ENCODE data around the gene BMPR1A. TPM values are rescaled to one million over a fixed set of nuclear protein-coding genes. Genes with fewer than 3 reads are reported as not detected.

BMPR1A gene
- total RNA-seq, 2 donors from 2014 or later: 69.4 to 96.4 TPM

DNA sequence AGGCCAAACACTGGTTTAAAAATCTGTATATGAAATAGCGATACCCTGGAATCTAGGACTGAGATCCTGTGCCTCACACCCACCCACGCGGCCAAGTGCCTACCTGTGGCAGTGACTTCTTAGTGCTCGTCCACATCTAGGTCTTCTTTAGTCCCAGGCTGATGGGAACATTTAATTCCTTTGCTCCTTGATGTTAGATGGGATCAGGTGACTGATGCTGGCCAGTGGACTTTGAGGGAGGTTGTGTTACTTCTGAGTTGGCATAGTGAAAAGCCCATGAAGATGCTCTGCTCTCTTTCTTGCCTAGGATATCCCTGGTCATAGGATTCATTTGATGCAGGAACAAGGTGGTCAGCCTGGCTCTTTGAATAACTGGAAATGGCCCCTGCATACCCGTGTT, 59.2 kb downstream of the BMPR1A start:
- Mint-ChIP-seq H3K27ac (peak overlapping the region; percentile 53), H3K27me3 (ENCODE audit: insufficient read depth) (no peaks in the 10 kb centered on the region), H3K4me1 (peaks cover 37% of the 10 kb centered on the region), H3K4me3 (no peak overlapping the region), H3K36me3 (ENCODE audit: low read depth) (peaks cover 13% of the 10 kb centered on the region), H3K9me3 (no peaks in the 10 kb centered on the region)
- Histone ChIP-seq H3K9ac (ENCODE audit: extremely low read depth, low read length, poor library complexity, severe bottlenecking) (no peak overlapping the region), H3K9me3 (ENCODE audit: control insufficient read depth, low read length) (no peaks in the 10 kb centered on the region), H3K27ac (ENCODE audit: low read depth, low read length) (no peak overlapping the region), H3K27me3 (ENCODE audit: control insufficient read depth, insufficient read depth, low read length, poor library complexity, severe bottlenecking) (no peaks in the 10 kb centered on the region), H3K4me3 (ENCODE audit: low read length) (no peak overlapping the region), H3K36me3 (ENCODE audit: control insufficient read depth, insufficient read depth, low read length) (peaks cover 20% of the 10 kb centered on the region), H3K4me1 (ENCODE audit: control insufficient read depth, insufficient read depth, low read length) (no peaks in the 10 kb centered on the region)
- DNase-seq: no peak
- TF ChIP-seq, protein P1, sequence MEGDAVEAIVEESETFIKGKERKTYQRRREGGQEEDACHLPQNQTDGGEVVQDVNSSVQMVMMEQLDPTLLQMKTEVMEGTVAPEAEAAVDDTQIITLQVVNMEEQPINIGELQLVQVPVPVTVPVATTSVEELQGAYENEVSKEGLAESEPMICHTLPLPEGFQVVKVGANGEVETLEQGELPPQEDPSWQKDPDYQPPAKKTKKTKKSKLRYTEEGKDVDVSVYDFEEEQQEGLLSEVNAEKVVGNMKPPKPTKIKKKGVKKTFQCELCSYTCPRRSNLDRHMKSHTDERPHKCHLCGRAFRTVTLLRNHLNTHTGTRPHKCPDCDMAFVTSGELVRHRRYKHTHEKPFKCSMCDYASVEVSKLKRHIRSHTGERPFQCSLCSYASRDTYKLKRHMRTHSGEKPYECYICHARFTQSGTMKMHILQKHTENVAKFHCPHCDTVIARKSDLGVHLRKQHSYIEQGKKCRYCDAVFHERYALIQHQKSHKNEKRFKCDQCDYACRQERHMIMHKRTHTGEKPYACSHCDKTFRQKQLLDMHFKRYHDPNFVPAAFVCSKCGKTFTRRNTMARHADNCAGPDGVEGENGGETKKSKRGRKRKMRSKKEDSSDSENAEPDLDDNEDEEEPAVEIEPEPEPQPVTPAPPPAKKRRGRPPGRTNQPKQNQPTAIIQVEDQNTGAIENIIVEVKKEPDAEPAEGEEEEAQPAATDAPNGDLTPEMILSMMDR (conservative IDR thresholded peaks at IDR 0.05): no peak
- 93 to 98% methylated on average over 5 of the region's 5 CpGs for WGBS, 2 experiments (ENCODE audit: insufficient coverage in 1 of 2, insufficient read length in 1 of 2)

DNA sequence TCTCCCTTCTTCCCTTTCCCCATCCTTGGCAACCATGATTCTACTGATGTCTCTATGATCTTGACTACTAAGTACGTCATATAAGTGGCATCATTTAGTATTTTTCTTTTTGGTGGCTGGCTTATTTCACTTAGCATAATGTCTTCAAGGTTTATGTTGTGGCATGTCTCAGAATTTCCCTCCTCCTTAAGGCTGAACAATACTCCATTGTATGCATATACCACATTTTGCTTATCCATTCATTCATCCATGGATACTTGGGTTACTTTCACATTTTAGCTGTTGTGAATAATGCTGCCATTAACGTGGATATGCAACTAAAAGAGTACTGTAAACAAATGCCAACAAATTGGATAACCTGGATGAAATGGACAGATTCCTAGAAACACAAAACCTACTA, 60.8 kb downstream of the BMPR1A start:
- no peak overlapping the region for H3K27ac ChIP-seq (ENCODE audit: low read depth, low read length)
- H3K4me3 ChIP-seq (ENCODE audit: low read length): no peak overlapping the region
- 94% methylated on average over 2 of the region's 2 CpGs; no CpG with 5 or more reads in 1 of the 2 experiments for WGBS, 2 experiments (ENCODE audit: insufficient coverage in 1 of 2, insufficient read length in 1 of 2)
- Mint-ChIP-seq H3K4me1 (peaks cover 38% of the 10 kb centered on the region), H3K9me3 (no peaks in the 10 kb centered on the region), H3K27ac (no peak overlapping the region), H3K36me3 (ENCODE audit: low read depth) (peaks cover 7% of the 10 kb centered on the region), H3K27me3 (ENCODE audit: insufficient read depth) (no peaks in the 10 kb centered on the region), H3K4me3 (no peak overlapping the region)
- no peaks in the 10 kb centered on the region for H3K4me1 ChIP-seq (ENCODE audit: control insufficient read depth, insufficient read depth, low read length)
- TF ChIP-seq, protein P1 (conservative IDR thresholded peaks at IDR 0.05): no peak
- no peaks in the 10 kb centered on the region for H3K9me3 ChIP-seq (ENCODE audit: control insufficient read depth, low read length)
- peaks cover 13% of the 10 kb centered on the region for H3K36me3 ChIP-seq (ENCODE audit: control insufficient read depth, insufficient read depth, low read length)
- H3K9ac ChIP-seq (ENCODE audit: extremely low read depth, low read length, poor library complexity, severe bottlenecking): no peak overlapping the region
- H3K27me3 ChIP-seq (ENCODE audit: control insufficient read depth, insufficient read depth, low read length, poor library complexity, severe bottlenecking): no peaks in the 10 kb centered on the region
- no peak for DNase-seq

DNA sequence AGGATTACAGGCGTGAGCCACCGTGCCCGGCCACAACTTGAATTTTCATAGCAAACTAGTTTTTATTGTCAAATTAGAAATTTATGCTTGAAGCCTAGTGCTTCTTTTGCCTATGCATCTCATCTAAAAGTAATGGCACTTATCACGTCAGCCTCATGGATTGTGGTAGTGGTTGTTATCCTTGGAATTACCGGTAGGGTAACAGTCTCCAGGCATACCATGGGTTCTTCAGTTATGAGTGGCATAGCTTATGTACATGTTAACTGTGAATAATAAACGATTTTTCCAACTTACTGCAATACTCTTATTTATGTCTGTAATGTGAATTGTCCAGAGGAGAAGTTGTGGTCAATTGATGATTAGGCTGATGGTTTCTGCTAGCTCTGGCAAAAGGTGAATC, 63.1 kb downstream of the BMPR1A start:
- H3K27me3 Mint-ChIP-seq (ENCODE audit: insufficient read depth): no peaks in the 10 kb centered on the region
- Histone ChIP-seq H3K9ac (ENCODE audit: extremely low read depth, low read length, poor library complexity, severe bottlenecking) (no peak overlapping the region), H3K27me3 (ENCODE audit: control insufficient read depth, insufficient read depth, low read length, poor library complexity, severe bottlenecking) (no peaks in the 10 kb centered on the region), H3K36me3 (ENCODE audit: control insufficient read depth, insufficient read depth, low read length) (peaks cover 13% of the 10 kb centered on the region), H3K4me3 (ENCODE audit: low read length) (no peak overlapping the region), H3K4me1 (ENCODE audit: control insufficient read depth, insufficient read depth, low read length) (no peaks in the 10 kb centered on the region), H3K27ac (ENCODE audit: low read depth, low read length) (no peak overlapping the region), H3K9me3 (ENCODE audit: control insufficient read depth, low read length) (no peaks in the 10 kb centered on the region)
- H3K4me3 Mint-ChIP-seq: no peak overlapping the region
- DNase-seq: no peak
- no peak overlapping the region for H3K27ac Mint-ChIP-seq
- no peaks in the 10 kb centered on the region for H3K9me3 Mint-ChIP-seq
- 76 to 83% methylated on average over 4 to 5 of the region's 6 CpGs for WGBS, 2 experiments (ENCODE audit: insufficient coverage in 1 of 2, insufficient read length in 1 of 2)
- TF ChIP-seq, protein P1 (conservative IDR thresholded peaks at IDR 0.05): no peak
- H3K36me3 Mint-ChIP-seq (ENCODE audit: low read depth): peaks cover 7% of the 10 kb centered on the region
- peaks cover 48% of the 10 kb centered on the region for H3K4me1 Mint-ChIP-seq
